GOT3 (cell line): Measurements from ENCODE around the gene ATP8A2.

ENCODE experiments used
- DNase-seq: peaks from one replicate; lab custom pipeline; 2025; ENCODE audit warnings: mixed read lengths; lab: John Stamatoyannopoulos, UW

The ATP8A2 gene

GRCh38 chr13:25971459-25972145, 599.8 kb downstream of the ATP8A2 start:
- no peak for DNase-seq

- DNase-seq: no peak
Measured at GRCh38 chr13:25973085-25973484, 601.3 kb downstream of the ATP8A2 start.

- DNase-seq: no peak
Measured at GRCh38 chr13:25973576-25973975, 601.8 kb downstream of the ATP8A2 start.

GRCh38 chr13:25977216-25977615, 605.4 kb downstream of the ATP8A2 start:
- DNase-seq: no peak

- no peak for DNase-seq
Measured at GRCh38 chr13:25977671-25978070, 605.9 kb downstream of the ATP8A2 start.

GRCh38 chr13:25978961-25979360, 607.2 kb downstream of the ATP8A2 start:
- no peak for DNase-seq

GRCh38 chr13:25979371-25979770, 607.6 kb downstream of the ATP8A2 start:
- no peak for DNase-seq

GRCh38 chr13:25980255-25980654, 608.5 kb downstream of the ATP8A2 start:
- no peak for DNase-seq

- DNase-seq: no peak
Measured at GRCh38 chr13:25981060-25981459, 609.3 kb downstream of the ATP8A2 start.

- no peak for DNase-seq
Measured at GRCh38 chr13:25982907-25983306, 611.1 kb downstream of the ATP8A2 start.

GRCh38 chr13:25987987-25988386, 616.2 kb downstream of the ATP8A2 start:
- no peak for DNase-seq

- DNase-seq: no peak
Measured at GRCh38 chr13:25988661-25989060, 616.9 kb downstream of the ATP8A2 start.

- DNase-seq: no peak
Measured at GRCh38 chr13:25990801-25991200, 619.0 kb downstream of the ATP8A2 start.

- no peak for DNase-seq
Measured at GRCh38 chr13:25992076-25992475, 620.3 kb downstream of the ATP8A2 start.

GRCh38 chr13:26007261-26008125, 635.7 kb downstream of the ATP8A2 start:
- no peak for DNase-seq

- DNase-seq: no peak
Measured at GRCh38 chr13:26010487-26011207, 638.9 kb downstream of the ATP8A2 start.

GRCh38 chr13:26011208-26011573, 639.4 kb downstream of the ATP8A2 start:
- DNase-seq: no peak

GRCh38 chr13:26011996-26012821, 640.4 kb downstream of the ATP8A2 start:
- no peak for DNase-seq

- no peak for DNase-seq
Measured at GRCh38 chr13:26012995-26013394, 641.2 kb downstream of the ATP8A2 start.

- DNase-seq: no peak
Measured at GRCh38 chr13:26015271-26016125, 643.7 kb downstream of the ATP8A2 start.

- no peak for DNase-seq
Measured at GRCh38 chr13:26016189-26016588, 644.4 kb downstream of the ATP8A2 start.
